NCI-H2081 treated with DMSO at 0.1 percent for 48 hours (cell line): ENCODE measurements around the gene CHL1.
A peak's percentile ranks its signal among the peaks of the same experiment; 100 is the strongest.

Experiments used
- DNase-seq: peaks from one replicate; lab custom pipeline; 2025; lab: John Stamatoyannopoulos, UW

The CHL1 gene

GRCh38 chr3:196311-197148, at the start of gene CHL1:
CHL1 (plus strand) TSS chr3:196763; CDS start chr3:319777, 123,014 bp downstream.
- no peak for DNase-seq

GRCh38 chr3:151614-152189, 44.9 kb upstream of the CHL1 start:
- no peak for DNase-seq

GRCh38 chr3:159974-160373, 36.6 kb upstream of the CHL1 start:
- no peak for DNase-seq

- peak; percentile 46 for DNase-seq
Observed at GRCh38 chr3:166071-166470, 30.5 kb upstream of the CHL1 start.

GRCh38 chr3:166799-167198, 29.8 kb upstream of the CHL1 start:
- no peak for DNase-seq

GRCh38 chr3:173886-174285, 22.7 kb upstream of the CHL1 start:
- no peak for DNase-seq

- no peak for DNase-seq
Observed at GRCh38 chr3:184976-185375, 11.6 kb upstream of the CHL1 start.

- DNase-seq = no peak
Observed at GRCh38 chr3:192215-192929, 4.2 kb upstream of the CHL1 start.

- DNase-seq = no peak
Observed at GRCh38 chr3:194001-194400, 2.6 kb upstream of the CHL1 start.

GRCh38 chr3:194421-194820, 2.1 kb upstream of the CHL1 start:
- no peak for DNase-seq

- no peak for DNase-seq
Observed at GRCh38 chr3:195666-196065, 897 bp upstream of the CHL1 start.

- DNase-seq = no peak
Observed at GRCh38 chr3:197149-197827, 725 bp downstream of the CHL1 start.

- DNase-seq = no peak
Observed at GRCh38 chr3:197828-198491, 1.4 kb downstream of the CHL1 start.

GRCh38 chr3:199835-200234, 3.3 kb downstream of the CHL1 start:
- no peak for DNase-seq

GRCh38 chr3:200758-201325, 4.3 kb downstream of the CHL1 start:
- no peak for DNase-seq

- no peak for DNase-seq
Observed at GRCh38 chr3:204102-204501, 7.5 kb downstream of the CHL1 start.

- no peak for DNase-seq
Observed at GRCh38 chr3:207973-208372, 11.4 kb downstream of the CHL1 start.

- DNase-seq = no peak
Observed at GRCh38 chr3:210669-211068, 14.1 kb downstream of the CHL1 start.

GRCh38 chr3:212432-212831, 15.9 kb downstream of the CHL1 start:
- no peak for DNase-seq

- DNase-seq = no peak
Observed at GRCh38 chr3:217099-217813, 20.7 kb downstream of the CHL1 start.

GRCh38 chr3:217948-218347, 21.4 kb downstream of the CHL1 start:
- no peak for DNase-seq
